ENCODE measurements around the gene TNS3. TPM values are rescaled to one million over a fixed set of nuclear protein-coding genes. Genes with fewer than 3 reads are reported as not detected.

The TNS3 gene
- total RNA-seq, 4 donors from 2014 or later, result 6.6 to 16.0 (median 9.6) TPM

- peak overlapping the region; percentile 41 to 58 (median 46) for H3K4me3 ChIP-seq
- peaks cover 8 to 34% (median 15%) of the 10 kb centered on the region in 3 donors for H3K4me1 ChIP-seq
- 13 to 72% methylated on average over 3 to 11 of the region's 96 CpGs for WGBS, 2 donors
- intact Hi-C loops (cut with DNase I), result no loop called here
- no peak for DNase-seq
- H3K27ac ChIP-seq, result peak overlapping the region in 2 of 4 donors; percentile 33 to 49
- H3K27me3 ChIP-seq, result peaks cover 0 to 54% (median 0%) of the 10 kb centered on the region in 4 donors
- H3K36me3 ChIP-seq, result no peaks in the 10 kb centered on the region
- H3K9me3 ChIP-seq, result no peaks in the 10 kb centered on the region
- no peak for TF ChIP-seq POLR2A (IDR thresholded peaks at IDR 0.05)
- TF ChIP-seq CTCF (IDR thresholded peaks at IDR 0.05), result no peak
Measured at GRCh38 chr7:47536661-47537611, 45.0 kb downstream of the TNS3 start.

GRCh38 chr7:47535704-47536628 is 45.9 kb downstream of the TNS3 start:
- Histone ChIP-seq H3K9me3 (no peaks in the 10 kb centered on the region), H3K27me3 (peaks cover 0 to 54% (median 0%) of the 10 kb centered on the region in 4 donors), H3K27ac (no peak overlapping the region), H3K4me1 (peaks cover 8 to 34% (median 15%) of the 10 kb centered on the region in 3 donors), H3K36me3 (no peaks in the 10 kb centered on the region), H3K4me3 (peak overlapping the region in 2 of 4 donors; percentile 48 to 58)
- intact Hi-C loops (cut with DNase I), result no loop called here
- no peak for DNase-seq
- TF ChIP-seq POLR2A (IDR thresholded peaks at IDR 0.05) (no peak), CTCF (IDR thresholded peaks at IDR 0.05) (no peak)
- WGBS, 2 donors, result 82 to 88% methylated on average over 17 to 20 of the region's 23 CpGs

GRCh38 chr7:47535035-47535703 is 46.7 kb downstream of the TNS3 start:
- no peaks in the 10 kb centered on the region for H3K36me3 ChIP-seq
- intact Hi-C loops (cut with DNase I), result no loop called here
- peaks cover 8 to 34% (median 15%) of the 10 kb centered on the region in 3 donors for H3K4me1 ChIP-seq
- 66 to 83% methylated on average over 5 of the region's 5 CpGs for WGBS, 2 donors
- no peak for DNase-seq
- H3K9me3 ChIP-seq, result no peaks in the 10 kb centered on the region
- H3K27ac ChIP-seq, result no peak overlapping the region
- TF ChIP-seq CTCF (IDR thresholded peaks at IDR 0.05) (no peak), POLR2A (IDR thresholded peaks at IDR 0.05) (no peak)
- H3K4me3 ChIP-seq, result no peak overlapping the region
- H3K27me3 ChIP-seq, result peaks cover 0 to 46% (median 0%) of the 10 kb centered on the region in 4 donors

- intact Hi-C loops (cut with DNase I), result no loop called here
- H3K27ac ChIP-seq, result no peak overlapping the region
- no peak for DNase-seq
- H3K9me3 ChIP-seq, result no peaks in the 10 kb centered on the region
- H3K4me3 ChIP-seq, result no peak overlapping the region
- no peaks in the 10 kb centered on the region for H3K36me3 ChIP-seq
- H3K27me3 ChIP-seq, result peaks cover 0 to 41% (median 0%) of the 10 kb centered on the region in 4 donors
- peaks cover 8 to 34% (median 15%) of the 10 kb centered on the region in 3 donors for H3K4me1 ChIP-seq
- 77 to 81% methylated on average over 10 of the region's 10 CpGs for WGBS, 2 donors
- TF ChIP-seq CTCF (IDR thresholded peaks at IDR 0.05) (peak in 2 of 6 experiments; percentile 10 to 29), POLR2A (IDR thresholded peaks at IDR 0.05) (no peak)
Measured at GRCh38 chr7:47534322-47535034, 47.4 kb downstream of the TNS3 start.
